IMR-90 (cell line): ENCODE results near the gene DAAM1. TPM values are rescaled to one million over a fixed set of nuclear protein-coding genes. Genes with fewer than 3 reads are reported as not detected.

Experiments
- ATAC-seq: fragments of 200-7000 bp; cut with Tn5 transposase; 2 replicates; pipeline ENCODE4 v1.9.1; 2020; ENCODE audit warnings: low read depth, mild to moderate bottlenecking, moderate library complexity
- BruUV-seq: library from RNA; stranded (reverse); fragments of 400-500 nt; replicated peaks from 2 replicates; lab custom pipeline; 2021; lab: Mats Ljungman, UMichigan
- CTCF ChIA-PET: fragments of 300-600 bp; formaldehyde crosslinking; extraction: SDS; loops from one replicate; lab custom pipeline; 2021; ENCODE audit warnings: antibody characterized with exemption; lab: Yijun Ruan, JAX
- POLR2A ChIA-PET: fragments of 300-600 bp; sonication (Branson Sonifier 250); formaldehyde crosslinking; loops from one replicate; lab custom pipeline; 2022; ENCODE audit warnings: antibody characterized with exemption; ENCODE audit not compliant: unreplicated experiment; lab: Charles Lee
- DNase-seq: peaks from one replicate; pipeline ENCODE4 v3.0.0; 2013
- H2AFZ ChIP-seq: replicated peaks from 2 replicates; pipeline ENCODE3; 2013; ENCODE audit warnings: low read length, mild to moderate bottlenecking; ENCODE audit not compliant: poor library complexity
- H2AK5ac ChIP-seq: 2 replicates; pipeline ENCODE4 v1.6.1; 2013; ENCODE audit warnings: low read depth, low read length, inconsistent platforms
- H2AK9ac ChIP-seq: replicated peaks from 2 replicates; pipeline ENCODE3; 2013; ENCODE audit warnings: mild to moderate bottlenecking, low read depth, low read length, moderate library complexity; ENCODE audit not compliant: poor library complexity
- H2BK120ac ChIP-seq: 2 replicates; pipeline ENCODE4 v1.6.1; 2013; ENCODE audit warnings: low read depth, low read length, inconsistent platforms
- H2BK15ac ChIP-seq: 3 replicates; pipeline ENCODE4 v1.6.1; 2013; ENCODE audit warnings: low read depth, low read length, inconsistent platforms
- H2BK20ac ChIP-seq: 2 replicates; pipeline ENCODE4 v1.6.1; 2013; ENCODE audit warnings: low read depth, mild to moderate bottlenecking, inconsistent platforms, low read length, moderate library complexity
- H2BK5ac ChIP-seq: 2 replicates; pipeline ENCODE4 v1.6.1; 2013; ENCODE audit warnings: mild to moderate bottlenecking, low read depth, low read length, inconsistent platforms; ENCODE audit not compliant: poor library complexity, severe bottlenecking
- H3K14ac ChIP-seq: replicated peaks from 2 replicates; pipeline ENCODE4 v1.6.1; 2013; ENCODE audit warnings: low read depth, low read length, inconsistent platforms
- H3K18ac ChIP-seq: 2 replicates; pipeline ENCODE4 v1.6.1; 2013; ENCODE audit warnings: low read depth, low read length, control low read depth
- H3K23ac ChIP-seq: 2 replicates; pipeline ENCODE4 v1.6.1; 2013; ENCODE audit warnings: low read depth, low read length, inconsistent platforms
- H3K27ac ChIP-seq: 2 replicates; pipeline ENCODE4 v1.5.1; 2013; ENCODE audit warnings: mild to moderate bottlenecking, control low read depth, low read length; ENCODE audit not compliant: insufficient read depth
- H3K27me3 ChIP-seq: 2 replicates; pipeline ENCODE4 v1.6.1; 2013; ENCODE audit warnings: low read length; ENCODE audit not compliant: control insufficient read depth, insufficient read depth
- H3K36me3 ChIP-seq: 2 replicates; pipeline ENCODE4 v1.6.1; 2013; ENCODE audit warnings: low read length, mixed read lengths; ENCODE audit not compliant: control insufficient read depth, insufficient read depth
- H3K4ac ChIP-seq: 2 replicates; pipeline ENCODE4 v1.6.1; 2013; ENCODE audit warnings: low read depth, low read length, inconsistent platforms
- H3K4me1 ChIP-seq: 2 replicates; pipeline ENCODE4 v1.6.1; 2013; ENCODE audit warnings: low read length, mixed read lengths; ENCODE audit not compliant: control insufficient read depth, insufficient read depth
- H3K4me2 ChIP-seq: 2 replicates; pipeline ENCODE4 v1.6.1; 2013; ENCODE audit warnings: low read depth, mild to moderate bottlenecking, control low read depth, low read length, moderate library complexity
- H3K4me3 ChIP-seq: 2 replicates; pipeline ENCODE4 v1.5.1; 2013; ENCODE audit warnings: low read depth, mild to moderate bottlenecking, control low read depth, low read length, moderate library complexity; ENCODE audit not compliant: insufficient read depth
- H3K56ac ChIP-seq: 2 replicates; pipeline ENCODE4 v1.6.1; 2013; ENCODE audit warnings: low read length, inconsistent platforms; ENCODE audit not compliant: insufficient read depth; ENCODE audit errors: extremely low read depth
- H3K79me1 ChIP-seq, 2 experiments: 2 replicates each; pipeline ENCODE4 v1.6.1; 2013; ENCODE audit warnings: low read length in 2 of 2, inconsistent platforms in 1 of 2, low read depth in 1 of 2
- H3K9ac ChIP-seq: 2 replicates; pipeline ENCODE4 v1.6.1; 2013; ENCODE audit warnings: low read depth, low read length, control low read depth
- H3K9me1 ChIP-seq: 2 replicates; pipeline ENCODE4 v1.6.1; 2013; ENCODE audit warnings: low read length, inconsistent platforms; ENCODE audit not compliant: insufficient read depth
- H3K9me3 ChIP-seq: 2 replicates; pipeline ENCODE4 v1.6.1; 2013; ENCODE audit warnings: low read length; ENCODE audit not compliant: control insufficient read depth, insufficient read depth
- H4K20me1 ChIP-seq: 2 replicates; pipeline ENCODE4 v1.6.1; 2013; ENCODE audit warnings: low read length, inconsistent platforms; ENCODE audit not compliant: insufficient read depth
- H4K5ac ChIP-seq: 2 replicates; pipeline ENCODE4 v1.6.1; 2013; ENCODE audit warnings: mild to moderate bottlenecking, low read depth, low read length, control low read depth
- H4K8ac ChIP-seq, 2 experiments: 2 replicates each; pipeline ENCODE4 v1.6.1; 2013; ENCODE audit warnings: low read depth in 2 of 2, low read length in 2 of 2, control low read depth in 1 of 2, inconsistent platforms in 1 of 2
- H4K91ac ChIP-seq: 2 replicates; pipeline ENCODE4 v1.6.1; 2013; ENCODE audit warnings: low read depth, low read length, inconsistent platforms; ENCODE audit not compliant: insufficient read depth
- BHLHE40 ChIP-seq: fragments of 150-350 bp; IDR thresholded peaks from 2 replicates; pipeline ENCODE4 v1.6.1; 2016; ENCODE audit warnings: mild to moderate bottlenecking, low read depth, low read length
- CEBPB ChIP-seq: IDR thresholded peaks from 2 replicates; pipeline ENCODE4 v1.6.1; 2012; ENCODE audit warnings: low read depth, low read length, improper control_type of control experiment
- ELK1 ChIP-seq: fragments of 150-350 bp; IDR thresholded peaks from 2 replicates; pipeline ENCODE4 v1.6.1; 2016; ENCODE audit warnings: low read depth, mild to moderate bottlenecking, low read length, moderate library complexity, borderline replicate concordance
- MAZ ChIP-seq: IDR thresholded peaks from 2 replicates; pipeline ENCODE4 v1.6.1; 2012; ENCODE audit warnings: low read depth, mild to moderate bottlenecking, low read length, improper control_type of control experiment, moderate library complexity, borderline replicate concordance
- MXI1 ChIP-seq: IDR thresholded peaks from 2 replicates; pipeline ENCODE4 v1.6.1; 2012; ENCODE audit warnings: low read depth, mild to moderate bottlenecking, low read length, moderate library complexity, borderline replicate concordance
- RFX5 ChIP-seq: IDR thresholded peaks from 2 replicates; pipeline ENCODE4 v1.8.0; 2012; ENCODE audit warnings: low read depth, mild to moderate bottlenecking, low read length, moderate library complexity
- WGBS, 2 experiments: methylation state at CpG; one replicate each; pipeline versions ENCODE4 v1.1.5 to v1.1.7; 2013; ENCODE audit warnings: missing lambda C conversion rate in 2 of 2; ENCODE audit not compliant: insufficient read length in 1 of 2; ENCODE audit errors: extremely low coverage in 2 of 2; 5-methylcytosine and 5-hydroxymethylcytosine counted together
- dilution Hi-C: fragments of 300-500 bp; cut with HindIII; formaldehyde crosslinking; loops from one replicate; pipeline ENCODE4 v1.14.3; 2018; ENCODE audit warnings: low sequenced_read_pairs; ENCODE audit not compliant: unreplicated experiment
- in situ Hi-C: fragments of 300-500 bp; cut with MboI; formaldehyde crosslinking; loops from 3 replicates; pipeline ENCODE4 v1.14.3; 2019; ENCODE audit warnings: low sequenced_read_pairs, inconsistent platforms, mixed read lengths
- intact Hi-C: fragments of 100-400 bp; cut with micrococcal nuclease; formaldehyde crosslinking; loops from 2 replicates; pipeline ENCODE4 v1.10.0; 2022
- polyA plus RNA-seq, 3 experiments: library from polyadenylated mRNA; depleted of rRNA; stranded (reverse); fragments of >200 nt; gene quantifications; 2 replicates each; pipeline ENCODE4 v1.2.3, GENCODE V29; 2012; ENCODE audit warnings: low replicate concordance in 1 of 3
- total RNA-seq: library from RNA; depleted of rRNA; stranded (reverse); fragments of >200 nt; gene quantifications from 2 replicates; pipeline ENCODE4 v1.2.3, GENCODE V29; 2012

The DAAM1 gene
- total and polyA plus RNA-seq, 2 of the 4 experiments (the other 2 are of a cell fraction) = 4.8 to 5.4 TPM

- Histone ChIP-seq H2BK20ac (no peak overlapping the region), H3K4ac (no peak overlapping the region), H2AFZ (no peak overlapping the region), H3K79me1 (no peaks in the 10 kb centered on the region), H4K20me1 (no peaks in the 10 kb centered on the region), H3K18ac (no peak overlapping the region), H3K9me1 (no peaks in the 10 kb centered on the region), H3K4me1 (no peaks in the 10 kb centered on the region), H3K23ac (no peak overlapping the region), H3K4me3 (no peak overlapping the region), H4K8ac (no peak overlapping the region), H2AK9ac (no peak overlapping the region), H4K5ac (no peak overlapping the region), H2BK5ac (no peak overlapping the region), H3K9ac (no peak overlapping the region), H3K14ac (no peak overlapping the region), H3K36me3 (peaks cover 1% of the 10 kb centered on the region; the same call in 1 of the 2 replicates), H3K56ac (no peak overlapping the region), H3K9me3 (no peaks in the 10 kb centered on the region), H3K27me3 (no peaks in the 10 kb centered on the region), H2BK15ac (no peak overlapping the region), H2AK5ac (no peak overlapping the region), H2BK120ac (no peak overlapping the region), H3K4me2 (no peak overlapping the region), H4K91ac (no peak overlapping the region), H3K27ac (no peak overlapping the region)
- DNase-seq (no peak), ATAC-seq (no peak)
- no CpG with 5 or more reads among the region's 5 CpGs for WGBS, 2 experiments
- POLR2A ChIA-PET = no interaction called here
- dilution Hi-C loops = no loop called here
- CTCF ChIA-PET = interaction anchor here (0.8 kb wide), 1 partner anchor 13 kb away, joined by 3 read pairs; no protein-coding TSS in a partner anchor
- BruUV-seq = no TSS peak
- intact Hi-C loops = no loop called here
- TF ChIP-seq MXI1 (no peak), CEBPB (no peak), BHLHE40 (no peak), RFX5 (no peak), ELK1 (no peak), MAZ (no peak)
- in situ Hi-C loops = no loop called here
Measured at GRCh38 chr14:59415836-59416602, 227.6 kb downstream of the DAAM1 start.
